HG03108 (cell line): ENCODE data around the gene LRRC3C.

Experiments used
- ATAC-seq: cut with Tn5 transposase; IDR thresholded peaks from one replicate; pipeline ENCODE4 v1.9.1; 2021; ENCODE audit warnings: moderate library complexity; ENCODE audit not compliant: unreplicated experiment

Gene LRRC3C

GRCh38 chr17:39923836-39924690 lies 3.5 kb upstream of the LRRC3C start:
- no peak for ATAC-seq

- no peak for ATAC-seq
These were observed 2.9 kb upstream of the LRRC3C start for GRCh38 chr17:39924691-39925055.

- no peak for ATAC-seq
These were observed 2.0 kb upstream of the LRRC3C start for GRCh38 chr17:39925282-39926134.

- no peak for ATAC-seq
These were observed 1.4 kb upstream of the LRRC3C start for GRCh38 chr17:39926135-39926587.

- ATAC-seq, result no peak
These were observed 888 bp upstream of the LRRC3C start for GRCh38 chr17:39926588-39927100.

GRCh38 chr17:39927929-39928857 lies 661 bp downstream of the LRRC3C start:
- ATAC-seq, result no peak

- ATAC-seq, result no peak
These were observed 1.5 kb downstream of the LRRC3C start for GRCh38 chr17:39928858-39929645.

- no peak for ATAC-seq
These were observed 2.3 kb downstream of the LRRC3C start for GRCh38 chr17:39929646-39930407.

GRCh38 chr17:39933912-39934311 lies 6.4 kb downstream of the LRRC3C start:
- no peak for ATAC-seq

GRCh38 chr17:39934324-39934723 lies 6.8 kb downstream of the LRRC3C start:
- no peak for ATAC-seq

GRCh38 chr17:39935909-39936308 lies 8.4 kb downstream of the LRRC3C start:
- ATAC-seq, result no peak

GRCh38 chr17:39937447-39937846 lies 9.9 kb downstream of the LRRC3C start:
- ATAC-seq, result no peak

- ATAC-seq, result peak; percentile 33
These were observed 10.8 kb downstream of the LRRC3C start for GRCh38 chr17:39938140-39938869.

GRCh38 chr17:39939106-39939505 lies 11.6 kb downstream of the LRRC3C start:
- no peak for ATAC-seq

GRCh38 chr17:39939588-39940419 lies 12.3 kb downstream of the LRRC3C start:
- peak; percentile 53 for ATAC-seq

- no peak for ATAC-seq
These were observed 16.3 kb downstream of the LRRC3C start for GRCh38 chr17:39943702-39944392.

- ATAC-seq, result no peak
These were observed 16.8 kb downstream of the LRRC3C start for GRCh38 chr17:39944393-39944711.
